H9 (cell line): Measurements from ENCODE around the gene ADGRL3. TPM values are rescaled to one million over a fixed set of nuclear protein-coding genes. Genes with fewer than 3 reads are reported as not detected.

Experiments used
- DNase-seq: peaks from one replicate; pipeline ENCODE4 v3.0.0-alpha.2; 2017
- H2AFZ ChIP-seq: one replicate; pipeline ENCODE4 v1.6.1; 2013; ENCODE audit warnings: mild to moderate bottlenecking, low read length, control low read depth, moderate library complexity
- H2AK5ac ChIP-seq: 2 replicates; pipeline ENCODE4 v1.6.1; 2013; ENCODE audit warnings: low read length, control low read depth, mixed read lengths; ENCODE audit not compliant: insufficient read length
- H2BK120ac ChIP-seq: one replicate; pipeline ENCODE4 v1.6.1; 2013; ENCODE audit warnings: low read depth, mild to moderate bottlenecking, low read length, control low read depth, inconsistent platforms; ENCODE audit not compliant: poor library complexity, severe bottlenecking
- H2BK12ac ChIP-seq: 2 replicates; pipeline ENCODE4 v1.6.1; 2013; ENCODE audit warnings: low read length, control low read depth, mixed read lengths, low read depth; ENCODE audit not compliant: insufficient read length
- H2BK15ac ChIP-seq: 2 replicates; pipeline ENCODE4 v1.6.1; 2013; ENCODE audit warnings: low read depth, low read length, control low read depth
- H2BK20ac ChIP-seq: one replicate; pipeline ENCODE4 v1.6.1; 2013; ENCODE audit warnings: low read depth, mild to moderate bottlenecking, low read length, control low read depth, inconsistent platforms; ENCODE audit not compliant: poor library complexity, severe bottlenecking
- H2BK5ac ChIP-seq: 2 replicates; pipeline ENCODE4 v1.6.1; 2013; ENCODE audit warnings: low read length, control low read depth, mixed read lengths; ENCODE audit not compliant: insufficient read length
- H3K14ac ChIP-seq: 2 replicates; pipeline ENCODE4 v1.6.1; 2013; ENCODE audit warnings: low read length, control low read depth; ENCODE audit not compliant: insufficient read depth
- H3K18ac ChIP-seq: 2 replicates; pipeline ENCODE4 v1.6.1; 2013; ENCODE audit warnings: low read depth, mild to moderate bottlenecking, mixed read lengths, low read length, control low read depth; ENCODE audit not compliant: insufficient read length
- H3K23ac ChIP-seq: 2 replicates; pipeline ENCODE4 v1.6.1; 2013; ENCODE audit warnings: low read length, control low read depth, mixed read lengths, low read depth; ENCODE audit not compliant: insufficient read length
- H3K23me2 ChIP-seq: 2 replicates; pipeline ENCODE4 v1.6.1; 2013; ENCODE audit warnings: low read depth, mild to moderate bottlenecking, mixed read lengths, low read length, control low read depth; ENCODE audit not compliant: insufficient read length, poor library complexity, severe bottlenecking
- H3K27ac ChIP-seq: 2 replicates; pipeline ENCODE4 v1.5.1; 2013; ENCODE audit warnings: low read length, control low read depth, mixed read lengths, low read depth; ENCODE audit not compliant: insufficient read length
- H3K27me3 ChIP-seq: 2 replicates; pipeline ENCODE4 v1.6.1; 2013; ENCODE audit warnings: low read length, control low read depth, inconsistent platforms; ENCODE audit not compliant: insufficient read depth
- H3K4ac ChIP-seq: 2 replicates; pipeline ENCODE4 v1.6.1; 2013; ENCODE audit warnings: low read depth, mild to moderate bottlenecking, control low read depth, inconsistent platforms, low read length, moderate library complexity
- H3K4me1 ChIP-seq: 2 replicates; pipeline ENCODE4 v1.6.1; 2013; ENCODE audit warnings: low read length, control low read depth, inconsistent platforms; ENCODE audit not compliant: insufficient read depth
- H3K4me2 ChIP-seq: 2 replicates; pipeline ENCODE4 v1.6.1; 2013; ENCODE audit warnings: low read length, control low read depth, mixed read lengths; ENCODE audit not compliant: insufficient read length, insufficient read depth
- H3K56ac ChIP-seq: 2 replicates; pipeline ENCODE4 v1.6.1; 2013; ENCODE audit warnings: low read depth, mild to moderate bottlenecking, mixed read lengths, low read length, control low read depth; ENCODE audit not compliant: insufficient read length
- H3K79me1 ChIP-seq: 2 replicates; pipeline ENCODE4 v1.6.1; 2013; ENCODE audit warnings: low read depth, mild to moderate bottlenecking, moderate library complexity, low read length, control low read depth, inconsistent platforms; ENCODE audit not compliant: insufficient read depth, poor library complexity, severe bottlenecking
- H3K79me2 ChIP-seq: 2 replicates; pipeline ENCODE4 v1.6.1; 2013; ENCODE audit warnings: low read length, control low read depth, inconsistent platforms; ENCODE audit not compliant: insufficient read depth
- H3K9ac ChIP-seq: 2 replicates; pipeline ENCODE4 v1.6.1; 2013; ENCODE audit warnings: low read length, control low read depth, mixed read lengths; ENCODE audit not compliant: insufficient read length; ENCODE audit errors: extremely low read depth
- H3K9me3 ChIP-seq: one replicate; pipeline ENCODE4 v1.6.1; 2013; ENCODE audit warnings: low read depth, low read length, inconsistent platforms; ENCODE audit not compliant: control insufficient read depth
- H3T11ph ChIP-seq: one replicate; pipeline ENCODE4 v1.6.1; 2013; ENCODE audit warnings: mild to moderate bottlenecking, low read length, control low read depth, inconsistent platforms
- H4K20me1 ChIP-seq: one replicate; pipeline ENCODE4 v1.6.1; 2013; ENCODE audit not compliant: control insufficient read depth, insufficient read length, insufficient read depth
- H4K5ac ChIP-seq: 2 replicates; pipeline ENCODE4 v1.6.1; 2013; ENCODE audit warnings: low read depth, mild to moderate bottlenecking, mixed read lengths, low read length, control low read depth; ENCODE audit not compliant: insufficient read length
- H4K8ac ChIP-seq: replicated peaks from 2 replicates; pipeline ENCODE4 v1.6.1; 2013; ENCODE audit warnings: low read length, control low read depth, mixed read lengths, low read depth; ENCODE audit not compliant: insufficient read length
- H4K91ac ChIP-seq: 2 replicates; pipeline ENCODE4 v1.6.1; 2013; ENCODE audit warnings: low read depth, mild to moderate bottlenecking, moderate library complexity, mixed read lengths, low read length, control low read depth; ENCODE audit not compliant: insufficient read length
- H3K27ac Mint-ChIP-seq, 3 experiments: 2 replicates in 2 of 3; 3 replicates in 1 of 3; pipeline ENCODE4 v1.8.0; 2020 to 2021; ENCODE audit warnings: mixed read lengths in 3 of 3, mild to moderate bottlenecking in 1 of 3, moderate library complexity in 1 of 3
- H3K27me3 Mint-ChIP-seq: 2 replicates; pipeline ENCODE4 v1.8.0; 2021; ENCODE audit warnings: low read depth, mild to moderate bottlenecking, moderate library complexity, mixed read lengths
- H3K36me3 Mint-ChIP-seq, 3 experiments: 2 replicates in 2 of 3; 3 replicates in 1 of 3; pipeline ENCODE4 v1.8.0; 2020 to 2021; ENCODE audit warnings: low read depth in 3 of 3, mixed read lengths in 3 of 3; ENCODE audit not compliant: insufficient read depth in 1 of 3
- H3K4me1 Mint-ChIP-seq, 2 experiments: 2 replicates each; pipeline ENCODE4 v1.8.0; 2020; ENCODE audit warnings: mixed read lengths in 2 of 2
- H3K4me3 Mint-ChIP-seq, 2 experiments: 2 replicates in 1 of 2; 3 replicates in 1 of 2; pipeline ENCODE4 v1.8.0; 2020 to 2021; ENCODE audit warnings: mild to moderate bottlenecking in 2 of 2, mixed read lengths in 2 of 2, moderate library complexity in 1 of 2
- H3K9me3 Mint-ChIP-seq, 2 experiments: 2 replicates in 1 of 2; 3 replicates in 1 of 2; pipeline ENCODE4 v1.8.0; 2020; ENCODE audit warnings: mild to moderate bottlenecking in 2 of 2, mixed read lengths in 2 of 2, moderate library complexity in 1 of 2
- CTCF ChIP-seq: fragments of 200-600 bp; sonication (generic); conservative IDR thresholded peaks from 3 replicates; pipeline ENCODE4 v1.8.0; 2021; ENCODE audit warnings: antibody characterized with exemption, mild to moderate bottlenecking
- WGBS: extraction: QIAGEN DNeasy Blood & Tissue Kit; methylation state at CpG from one replicate; pipeline ENCODE4 v1.1.7; 2013; ENCODE audit warnings: missing lambda C conversion rate, low lambda C conversion rate, mixed read lengths; ENCODE audit not compliant: insufficient read length; ENCODE audit errors: extremely low coverage; 5-methylcytosine and 5-hydroxymethylcytosine counted together
- total RNA-seq: library from RNA; stranded (reverse); gene quantifications from 2 replicates; pipeline ENCODE4 v1.2.1, GENCODE V29; 2021

ADGRL3 gene
- total RNA-seq, 1 experiment from 2014 or later = 5.9 TPM

- no CpG with 5 or more reads among the region's 3 CpGs for WGBS
Measured at GRCh38 chr4:61545902-61546480, 345.9 kb downstream of the ADGRL3 start.

More at GRCh38 chr4:61545902-61546480, 345.9 kb downstream of the ADGRL3 start:
- no peaks in the 10 kb centered on the region for H3K4me1 ChIP-seq
- no peaks in the 10 kb centered on the region for H3K23me2 ChIP-seq
- Mint-ChIP-seq H3K9me3 (no peaks in the 10 kb centered on the region), H3K27ac (peak overlapping the region in 1 of 3 experiments; percentile 95; a peak in 1 of 7 replicates), H3K36me3 (no peaks in the 10 kb centered on the region), H3K4me1 (peaks cover 24 to 31% of the 10 kb centered on the region in 2 experiments), H3K4me3 (no peak overlapping the region), H3K27me3 (no peaks in the 10 kb centered on the region; the same call in 1 of the 2 replicates)
- no peak overlapping the region for H3K23ac ChIP-seq
- H3K9me3 ChIP-seq = no peaks in the 10 kb centered on the region
- no peak overlapping the region for H3K4ac ChIP-seq
- TF ChIP-seq CTCF = no peak
- no peak overlapping the region for H3T11ph ChIP-seq
- H3K27me3 ChIP-seq = no peaks in the 10 kb centered on the region
- H2AFZ ChIP-seq = no peak overlapping the region
- H3K27ac ChIP-seq = no peak overlapping the region
- H4K8ac ChIP-seq = no peak overlapping the region
- no peak overlapping the region for H2BK120ac ChIP-seq
- DNase-seq = no peak
- H2BK15ac ChIP-seq = no peak overlapping the region
- H2AK5ac ChIP-seq = no peak overlapping the region
- H4K5ac ChIP-seq = no peak overlapping the region
- no peak overlapping the region for H3K56ac ChIP-seq
- no peaks in the 10 kb centered on the region for H3K79me1 ChIP-seq
- H2BK5ac ChIP-seq = no peak overlapping the region
- H3K9ac ChIP-seq = no peak overlapping the region
- H4K91ac ChIP-seq = no peak overlapping the region
- no peak overlapping the region for H3K4me2 ChIP-seq
- H3K79me2 ChIP-seq = no peaks in the 10 kb centered on the region
- no peak overlapping the region for H2BK20ac ChIP-seq
- H4K20me1 ChIP-seq = no peaks in the 10 kb centered on the region
- no peak overlapping the region for H2BK12ac ChIP-seq
- no peak overlapping the region for H3K14ac ChIP-seq
- no peak overlapping the region for H3K18ac ChIP-seq
